Stimulated activated CD4-positive, alpha-beta T cell treated with anti-CD3 and anti-CD28 coated beads, TNF-alpha, amount 100 ng/mL, for 48 hours (primary cell): ENCODE data around the gene SLC29A1.

Source experiments
- DNase-seq, 3 donors: peaks; one replicate each; pipeline ENCODE4 v3.0.0-alpha.2; 2020; ENCODE audit warnings: low read depth in 3 of 3

The SLC29A1 gene

GRCh38 chr6:44237021-44237812 lies 13.8 kb downstream of the SLC29A1 start:
- DNase-seq = peak in 2 of 3 donors; percentile 46 to 75

- peak; percentile 66 to 77 (median 68) for DNase-seq
Observed at GRCh38 chr6:44237813-44238433, 14.5 kb downstream of the SLC29A1 start.

DNA sequence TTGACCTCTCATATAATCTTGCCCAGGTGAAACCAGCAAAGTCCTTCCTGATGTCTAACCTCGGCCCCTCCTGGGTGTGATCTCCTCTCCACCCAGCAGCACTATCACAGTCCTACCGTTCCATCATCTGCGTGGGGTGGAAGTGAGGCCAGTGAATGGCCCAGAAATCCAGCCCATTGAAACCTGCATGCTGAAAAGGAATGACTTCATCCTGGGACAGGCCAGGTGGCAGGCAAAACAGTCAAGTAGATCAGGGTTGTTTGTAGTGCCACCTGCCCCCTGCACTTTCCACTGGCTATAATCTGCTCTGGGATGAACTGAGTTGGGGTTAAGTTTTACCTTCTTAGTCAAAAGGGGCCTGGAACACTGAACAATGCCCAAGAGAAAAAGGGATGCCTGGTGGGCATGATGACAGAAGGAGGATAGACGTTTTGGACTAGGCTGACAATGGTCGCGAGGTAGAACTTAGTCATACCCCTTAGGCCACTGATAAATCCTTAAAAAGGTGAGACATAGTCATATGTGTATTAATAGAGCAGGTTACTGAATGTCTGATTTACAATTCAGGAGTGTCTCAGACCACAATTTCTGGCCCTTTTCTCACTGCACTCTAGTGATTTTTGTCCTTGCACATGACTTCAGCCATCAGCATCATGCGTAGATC lies 15.4 kb downstream of the SLC29A1 start:
- DNase-seq = no peak

- no peak for DNase-seq
Observed at GRCh38 chr6:44243345-44243744, 19.9 kb downstream of the SLC29A1 start.

- DNase-seq = no peak
Observed at GRCh38 chr6:44245391-44245911, 22.1 kb downstream of the SLC29A1 start.

GRCh38 chr6:44245912-44246662 lies 22.7 kb downstream of the SLC29A1 start:
- peak; percentile 71 to 84 (median 76) for DNase-seq

GRCh38 chr6:44246663-44247337 lies 23.4 kb downstream of the SLC29A1 start, which contains the start of gene HSP90AB1:
Gene HSP90AB1 (plus strand): TSS chr6:44247101. CDS start chr6:44248630, 1,529 bp downstream.
- peak; percentile 94 to 97 (median 97) for DNase-seq

DNA sequence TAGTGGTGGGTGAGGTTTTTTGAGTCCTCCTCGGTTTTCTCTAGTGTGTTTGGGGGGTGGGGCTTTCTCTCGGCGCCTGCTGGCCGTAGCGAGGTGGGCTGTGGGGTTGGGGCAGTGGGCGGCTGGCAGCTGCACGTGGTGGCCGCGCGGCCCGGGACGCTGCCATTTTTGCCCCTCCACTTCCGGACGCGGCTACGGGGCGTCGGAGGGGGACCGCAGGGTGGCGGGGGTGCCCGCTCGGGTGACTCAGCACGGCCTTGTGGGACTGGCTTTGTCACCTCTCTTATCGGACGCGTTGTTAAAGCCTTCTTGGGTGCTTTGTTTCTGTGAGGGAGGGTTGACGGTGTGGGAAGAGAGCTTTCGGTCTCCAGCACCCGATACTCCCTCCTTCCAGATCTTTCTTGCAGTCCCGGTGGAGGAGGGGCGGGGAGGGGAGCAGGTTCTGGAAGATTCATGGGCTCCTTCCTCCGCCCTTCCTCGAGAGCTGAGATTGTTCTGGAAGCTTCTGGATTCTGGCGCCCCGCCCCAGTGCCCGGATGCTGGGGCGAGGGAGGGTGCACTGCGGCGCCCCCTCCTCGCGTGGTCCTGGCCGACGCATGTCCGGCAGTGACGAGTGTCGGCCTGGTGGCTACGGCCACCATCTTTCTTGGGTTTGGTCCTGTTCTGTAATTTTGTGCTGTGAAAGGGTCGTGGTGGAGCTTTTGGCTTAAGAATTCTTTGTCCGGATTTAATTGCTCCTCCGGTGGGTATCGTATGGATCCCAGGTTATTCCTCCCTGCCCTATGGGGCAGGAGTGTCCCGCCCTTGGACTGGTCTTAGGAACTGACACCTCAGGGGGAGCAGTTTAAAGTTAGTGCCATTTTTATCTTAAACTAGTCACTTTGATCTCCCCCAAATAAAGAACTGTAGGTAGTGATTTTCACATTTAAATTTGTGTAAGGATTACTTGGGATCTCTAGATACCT lies 24.2 kb downstream of the SLC29A1 start:
- DNase-seq = peak; percentile 76 to 84 (median 80)

DNA sequence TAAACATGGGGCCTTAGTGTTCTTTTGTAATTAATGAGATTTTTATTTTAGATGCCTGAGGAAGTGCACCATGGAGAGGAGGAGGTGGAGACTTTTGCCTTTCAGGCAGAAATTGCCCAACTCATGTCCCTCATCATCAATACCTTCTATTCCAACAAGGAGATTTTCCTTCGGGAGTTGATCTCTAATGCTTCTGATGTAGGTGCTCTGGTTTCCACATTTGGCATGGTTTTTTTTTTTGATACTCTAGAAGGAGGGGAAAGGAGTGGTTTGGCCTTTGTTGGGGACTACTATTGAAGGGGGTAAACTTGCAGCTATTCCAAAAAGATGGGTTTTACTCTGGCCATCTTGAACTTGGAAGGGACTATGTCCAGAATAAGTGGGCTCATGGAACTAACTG lies 25.2 kb downstream of the SLC29A1 start:
- no peak for DNase-seq

DNA sequence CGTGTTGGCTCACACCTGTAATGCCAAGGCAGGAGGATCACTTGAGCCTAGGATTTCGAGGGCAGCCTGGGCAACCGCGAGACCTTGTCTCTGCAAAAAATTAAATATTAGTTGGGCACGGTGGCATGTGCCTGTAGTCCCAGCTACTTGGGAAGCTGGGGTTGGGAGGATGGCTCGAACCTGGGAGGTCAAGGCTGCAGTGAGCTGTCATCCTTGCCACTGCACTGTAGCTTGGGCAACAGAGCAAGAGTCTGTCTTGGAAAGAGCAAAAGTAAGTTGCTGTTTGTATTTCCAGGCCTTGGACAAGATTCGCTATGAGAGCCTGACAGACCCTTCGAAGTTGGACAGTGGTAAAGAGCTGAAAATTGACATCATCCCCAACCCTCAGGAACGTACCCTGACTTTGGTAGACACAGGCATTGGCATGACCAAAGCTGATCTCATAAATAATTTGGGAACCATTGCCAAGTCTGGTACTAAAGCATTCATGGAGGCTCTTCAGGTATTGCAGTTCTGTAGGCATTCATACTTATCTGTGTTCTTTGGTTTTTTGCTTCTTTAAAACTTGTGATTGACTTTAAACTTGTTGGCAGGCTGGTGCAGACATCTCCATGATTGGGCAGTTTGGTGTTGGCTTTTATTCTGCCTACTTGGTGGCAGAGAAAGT lies 25.8 kb downstream of the SLC29A1 start:
- no peak for DNase-seq

DNA sequence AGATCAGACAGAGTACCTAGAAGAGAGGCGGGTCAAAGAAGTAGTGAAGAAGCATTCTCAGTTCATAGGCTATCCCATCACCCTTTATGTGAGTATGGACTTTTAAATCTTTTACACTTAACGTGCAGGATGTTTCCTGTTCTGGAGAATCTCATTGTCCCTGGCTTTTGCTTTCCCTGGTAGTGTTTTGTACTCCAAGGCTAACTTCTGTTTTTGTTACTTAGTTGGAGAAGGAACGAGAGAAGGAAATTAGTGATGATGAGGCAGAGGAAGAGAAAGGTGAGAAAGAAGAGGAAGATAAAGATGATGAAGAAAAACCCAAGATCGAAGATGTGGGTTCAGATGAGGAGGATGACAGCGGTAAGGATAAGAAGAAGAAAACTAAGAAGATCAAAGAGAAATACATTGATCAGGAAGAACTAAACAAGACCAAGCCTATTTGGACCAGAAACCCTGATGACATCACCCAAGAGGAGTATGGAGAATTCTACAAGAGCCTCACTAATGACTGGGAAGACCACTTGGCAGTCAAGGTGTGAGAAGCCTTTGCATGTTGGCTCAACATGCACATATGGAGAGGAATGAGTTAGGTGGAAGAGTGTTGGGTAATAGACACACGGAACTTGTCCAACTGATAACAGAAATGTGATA lies 26.8 kb downstream of the SLC29A1 start:
- no peak for DNase-seq

GRCh38 chr6:44250718-44251123 lies 27.3 kb downstream of the SLC29A1 start:
- DNase-seq = no peak

GRCh38 chr6:44251576-44252524 lies 28.5 kb downstream of the SLC29A1 start:
- DNase-seq = no peak

- DNase-seq = peak in 1 of 3 donors; percentile 74
Observed at GRCh38 chr6:44253307-44254101, 30.1 kb downstream of the SLC29A1 start.

GRCh38 chr6:44254191-44255104 lies 31.1 kb downstream of the SLC29A1 start:
- DNase-seq = no peak
